ENCODE results near the gene CTNNA2.

CTNNA2 gene

GRCh38 chr2:80303006-80303908, 790.4 kb downstream of the CTNNA2 start:
- no peak for DNase-seq

GRCh38 chr2:80303909-80304837, 791.3 kb downstream of the CTNNA2 start, which contains the start of gene LRRTM1:
Gene LRRTM1, minus strand, starts transcription at chr2:80304752. Its CDS starts 933 bp downstream, at chr2:80303819.
- DNase-seq = no peak

- no peak for DNase-seq
These were observed 798.5 kb downstream of the CTNNA2 start for GRCh38 chr2:80311304-80311703.

GRCh38 chr2:80312282-80312839, 799.5 kb downstream of the CTNNA2 start:
- no peak for DNase-seq

GRCh38 chr2:80322311-80322920, 809.6 kb downstream of the CTNNA2 start:
- DNase-seq = no peak

- no peak for DNase-seq
These were observed 810.1 kb downstream of the CTNNA2 start for GRCh38 chr2:80322958-80323357.

- DNase-seq = no peak
These were observed 810.8 kb downstream of the CTNNA2 start for GRCh38 chr2:80323610-80324009.

GRCh38 chr2:80324525-80324924, 811.7 kb downstream of the CTNNA2 start:
- DNase-seq = no peak

GRCh38 chr2:80326214-80326613, 813.4 kb downstream of the CTNNA2 start:
- DNase-seq = no peak

GRCh38 chr2:80326861-80327260, 814.0 kb downstream of the CTNNA2 start:
- DNase-seq = no peak

GRCh38 chr2:80328159-80328571, 815.3 kb downstream of the CTNNA2 start:
- DNase-seq = no peak

- DNase-seq = no peak
These were observed 816.6 kb downstream of the CTNNA2 start for GRCh38 chr2:80329491-80329890.

- no peak for DNase-seq
These were observed 817.9 kb downstream of the CTNNA2 start for GRCh38 chr2:80330527-80331450.

- no peak for DNase-seq
These were observed 821.0 kb downstream of the CTNNA2 start for GRCh38 chr2:80333886-80334285.

GRCh38 chr2:80335411-80335810, 822.6 kb downstream of the CTNNA2 start:
- DNase-seq = no peak

GRCh38 chr2:80338794-80339193, 825.9 kb downstream of the CTNNA2 start:
- DNase-seq = no peak

GRCh38 chr2:80340022-80340421, 827.2 kb downstream of the CTNNA2 start:
- no peak for DNase-seq

- no peak for DNase-seq
These were observed 835.2 kb downstream of the CTNNA2 start for GRCh38 chr2:80348078-80348477.

- no peak for DNase-seq
These were observed 836.1 kb downstream of the CTNNA2 start for GRCh38 chr2:80348953-80349352.

GRCh38 chr2:80351231-80351630, 838.4 kb downstream of the CTNNA2 start:
- DNase-seq = no peak

GRCh38 chr2:80354858-80355257, 842.0 kb downstream of the CTNNA2 start:
- no peak for DNase-seq

- DNase-seq = no peak
These were observed 849.1 kb downstream of the CTNNA2 start for GRCh38 chr2:80361904-80362303.
